Right lobe of liver (tissue), 6 donors: Measurements from ENCODE around the gene SETBP1. TPM values are rescaled to one million over a fixed set of nuclear protein-coding genes. Genes with fewer than 3 reads are reported as not detected.

ENCODE experiments used
- ATAC-seq, 4 donors: fragments of 200-7000 bp; cut with Tn5 transposase; one replicate each; pipeline ENCODE4 v1.9.1; 2020; ENCODE audit warnings: mild to moderate bottlenecking in 4 of 4, moderate library complexity in 4 of 4
- DNase-seq, 3 donors: peaks; one replicate each; pipeline ENCODE4 v3.0.0-alpha.2; 2020
- H3K27ac ChIP-seq, 3 donors: fragments of 200-600 bp; one replicate each; pipeline ENCODE4 v1.8.0; 2022
- H3K27me3 ChIP-seq, 2 donors: fragments of 200-600 bp; one replicate each; pipeline ENCODE4 v1.8.0; 2022
- H3K36me3 ChIP-seq, 4 donors: fragments of 200-600 bp; sonication (generic) in 1 of 4; one replicate each; pipeline versions ENCODE4 v1.5.1 to v1.8.0; 2017 to 2022; ENCODE audit warnings: control low read depth in 1 of 4
- H3K4me1 ChIP-seq, 4 donors: fragments of 200-600 bp; sonication (generic) in 1 of 4; one replicate each; pipeline versions ENCODE4 v1.5.1 to v1.8.0; 2017 to 2022; ENCODE audit warnings: control low read depth in 1 of 4
- H3K4me3 ChIP-seq, 3 donors: fragments of 200-600 bp; one replicate each; pipeline ENCODE4 v1.8.0; 2022
- H3K9me3 ChIP-seq, 4 donors: fragments of 200-600 bp; sonication (generic) in 1 of 4; one replicate each; pipeline versions ENCODE4 v1.5.1 to v1.8.0; 2017 to 2022; ENCODE audit warnings: control low read depth in 1 of 4
- CTCF ChIP-seq, 4 donors: fragments of 200-600 bp in 3 of 4; fragments of 450-650 bp in 1 of 4; IDR thresholded peaks; one replicate each; pipeline versions ENCODE4 v1.5.1 to v1.8.0; 2016 to 2022; ENCODE audit warnings: antibody characterized with exemption in 4 of 4, mild to moderate bottlenecking in 2 of 4
- POLR2A ChIP-seq: fragments of 450-650 bp; IDR thresholded peaks from one replicate; pipeline ENCODE4 v1.6.1; 2017; ENCODE audit warnings: antibody characterized with exemption, mild to moderate bottlenecking
- WGBS: methylation state at CpG from one replicate; pipeline ENCODE4 v1.1.6; 2018; ENCODE audit warnings: low coverage, low lambda C conversion rate; ENCODE audit not compliant: insufficient coverage; ENCODE audit errors: missing lambda C conversion rate; 5-methylcytosine and 5-hydroxymethylcytosine counted together
- intact Hi-C, 2 donors: fragments of 100-400 bp; cut with DNase I; formaldehyde crosslinking; loops; one replicate each; pipeline versions ENCODE4 v1.11.2 to v1.14.1; 2022
- total RNA-seq, 6 experiments: library from RNA; depleted of rRNA in 2 of 6; stranded (reverse); fragments of >200 nt in 2 of 6; fragmentation: NEBNext Ultra II Directional in 3 of 6; extraction: Animal tissue kit (Norgen Biotek cat#: 25700) in 3 of 6; gene quantifications; one replicate each; pipeline versions ENCODE4 v1.1.0 to v1.2.4, GENCODE V29; 2016 to 2023
- donor health status: DM: no; HTN: yes; CAD: no.
- donor health status: DM: no; HTN: no; CAD: no.
- donor health status: DM: no; HTN: no; CAD: no.
- donor health status: DM: no; HTN: yes; CAD: no.
- donor health status: DM: no; HTN: yes; CAD: no.

SETBP1 gene
- total RNA-seq, 6 experiments from 2014 or later = 14.3 to 29.1 (median 16.6) TPM

DNA sequence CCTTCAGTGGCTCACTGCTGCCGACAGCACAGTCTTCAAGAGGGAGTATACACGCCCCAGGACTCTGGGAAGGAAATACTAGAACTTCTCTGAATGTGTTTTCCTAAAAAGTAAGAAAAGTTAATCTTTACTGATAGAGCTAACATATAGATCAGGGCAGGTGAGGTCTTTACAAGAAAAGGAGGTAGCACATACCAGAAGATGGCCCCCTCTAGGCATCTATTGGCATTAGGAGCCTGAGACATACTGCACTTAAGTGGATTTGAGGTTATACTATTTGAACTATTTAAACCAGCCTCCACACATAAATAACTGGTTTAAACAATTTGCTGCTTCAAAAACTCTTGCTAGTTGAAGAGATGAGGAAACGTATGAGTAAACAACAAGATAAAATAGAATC lies 406.1 kb downstream of the SETBP1 start:
- H3K4me3 ChIP-seq = no peak overlapping the region
- DNase-seq (no peak), ATAC-seq (no peak)
- intact Hi-C loops = no loop called here
- H3K4me1 ChIP-seq = no peaks in the 10 kb centered on the region
- no peaks in the 10 kb centered on the region for H3K9me3 ChIP-seq
- no peaks in the 10 kb centered on the region for H3K27me3 ChIP-seq
- TF ChIP-seq POLR2A (no peak), CTCF (IDR thresholded peaks at IDR 0.05) (no peak)
- no peaks in the 10 kb centered on the region for H3K36me3 ChIP-seq
- 65% methylated on average over 3 of the region's 3 CpGs for WGBS
- H3K27ac ChIP-seq = no peak overlapping the region

GRCh38 chr18:45090526-45091140 lies 409.9 kb downstream of the SETBP1 start:
- TF ChIP-seq POLR2A = no peak
- no peak for TF ChIP-seq CTCF (IDR thresholded peaks at IDR 0.05)
- no peaks in the 10 kb centered on the region for H3K36me3 ChIP-seq
- H3K4me3 ChIP-seq = no peak overlapping the region
- no peaks in the 10 kb centered on the region for H3K9me3 ChIP-seq
- H3K4me1 ChIP-seq = no peaks in the 10 kb centered on the region
- H3K27me3 ChIP-seq = no peaks in the 10 kb centered on the region
- WGBS = 88% methylated on average over 6 of the region's 7 CpGs
- H3K27ac ChIP-seq = no peak overlapping the region
- no peak for DNase-seq
- intact Hi-C loops = no loop called here
- no peak for ATAC-seq

GRCh38 chr18:45100321-45101105 lies 419.8 kb downstream of the SETBP1 start:
- Histone ChIP-seq H3K36me3 (no peaks in the 10 kb centered on the region), H3K4me3 (no peak overlapping the region), H3K4me1 (no peaks in the 10 kb centered on the region), H3K27me3 (no peaks in the 10 kb centered on the region), H3K9me3 (no peaks in the 10 kb centered on the region), H3K27ac (no peak overlapping the region)
- intact Hi-C loops = no loop called here
- TF ChIP-seq POLR2A (no peak), CTCF (IDR thresholded peaks at IDR 0.05) (no peak)
- DNase-seq (no peak), ATAC-seq (no peak)
- 82% methylated on average over 4 of the region's 4 CpGs for WGBS

DNA sequence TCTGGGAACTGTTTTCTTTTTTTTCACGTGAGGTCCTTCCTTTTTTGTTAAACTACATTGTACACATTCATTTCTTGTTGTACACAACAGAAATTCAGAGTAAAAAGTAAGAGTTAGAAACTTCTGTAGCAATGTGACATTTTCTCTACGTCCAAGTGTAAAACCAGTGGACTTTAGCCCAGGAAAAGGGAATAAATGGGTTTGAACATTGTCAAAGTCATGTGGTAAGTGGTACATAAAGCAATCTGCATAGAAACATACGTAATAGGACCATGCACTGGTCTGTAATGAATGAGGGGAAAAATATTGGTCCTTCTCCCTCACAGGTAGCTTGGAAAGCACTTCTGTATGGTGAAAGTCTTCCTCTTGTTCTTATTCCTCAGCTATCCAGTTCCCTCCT lies 421.4 kb downstream of the SETBP1 start:
- Histone ChIP-seq H3K27ac (no peak overlapping the region), H3K9me3 (no peaks in the 10 kb centered on the region), H3K36me3 (no peaks in the 10 kb centered on the region), H3K4me1 (no peaks in the 10 kb centered on the region), H3K27me3 (no peaks in the 10 kb centered on the region), H3K4me3 (no peak overlapping the region)
- 66% methylated on average over 3 of the region's 3 CpGs for WGBS
- intact Hi-C loops = no loop called here
- DNase-seq (no peak), ATAC-seq (no peak)
- TF ChIP-seq POLR2A (no peak), CTCF (IDR thresholded peaks at IDR 0.05) (no peak)
